GM12874 (cell line): ENCODE data around the gene TMEM121.

Source experiments
- CTCF ChIP-seq: IDR thresholded peaks from 2 replicates; pipeline ENCODE4 v1.5.1; 2011; ENCODE audit warnings: low read depth, mild to moderate bottlenecking, control low read depth, low read length, moderate library complexity; ENCODE audit not compliant: insufficient read depth

The TMEM121 gene

DNA sequence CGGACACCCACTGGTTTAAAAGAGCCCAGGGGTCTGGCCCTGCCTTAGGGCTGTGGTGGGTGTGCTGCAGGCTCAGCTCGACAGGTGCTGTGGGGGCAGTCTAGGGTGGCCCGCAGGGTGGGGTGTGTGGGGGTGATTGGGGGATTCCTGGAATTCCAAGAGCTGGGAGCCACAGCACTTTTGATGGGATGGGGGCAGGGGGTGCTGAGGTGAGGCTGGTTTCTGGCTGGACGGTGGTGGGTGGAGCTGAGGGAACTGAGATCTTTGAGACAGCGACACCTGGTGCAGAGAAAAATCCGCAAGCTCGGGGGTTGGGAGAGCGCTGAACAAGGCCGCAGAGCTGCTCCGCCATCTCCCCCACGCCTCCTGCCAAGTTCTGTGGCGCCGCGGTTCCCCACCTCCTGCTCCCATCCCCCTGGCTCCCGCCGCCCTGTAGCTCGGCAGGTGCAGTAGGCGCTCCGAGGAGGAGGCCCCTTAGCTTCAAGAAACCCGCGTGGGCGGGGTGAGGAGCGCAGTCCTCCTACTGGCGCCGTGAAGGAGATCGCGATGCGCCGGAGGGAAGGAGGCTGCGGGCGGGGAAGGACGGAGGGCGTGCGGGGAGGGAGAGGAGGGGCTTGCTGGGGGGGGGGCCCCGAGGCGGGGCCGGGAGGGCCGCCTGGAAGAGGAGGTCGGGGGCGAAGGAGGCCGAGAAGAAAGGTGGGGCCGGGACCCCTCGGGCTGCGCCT, 36.7 kb upstream of the TMEM121 start:
- peak; percentile 76 for TF ChIP-seq CTCF

DNA sequence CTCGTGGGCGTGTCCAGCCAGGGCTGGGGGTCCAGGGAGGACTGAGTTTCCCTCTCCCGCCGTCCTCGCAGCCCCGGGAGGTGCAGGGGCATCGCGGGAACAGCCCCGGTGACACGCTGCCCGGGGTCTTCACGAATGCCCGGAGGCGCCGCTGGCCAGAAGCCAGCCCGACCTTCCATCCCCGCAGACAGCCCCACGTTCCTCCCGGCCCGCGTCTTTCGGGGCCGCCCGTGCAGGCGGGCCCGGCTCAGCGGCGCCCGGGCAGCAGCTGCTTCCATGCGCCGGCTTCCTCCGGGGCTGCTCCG, 36.2 kb upstream of the TMEM121 start:
- TF ChIP-seq CTCF, result no peak

DNA sequence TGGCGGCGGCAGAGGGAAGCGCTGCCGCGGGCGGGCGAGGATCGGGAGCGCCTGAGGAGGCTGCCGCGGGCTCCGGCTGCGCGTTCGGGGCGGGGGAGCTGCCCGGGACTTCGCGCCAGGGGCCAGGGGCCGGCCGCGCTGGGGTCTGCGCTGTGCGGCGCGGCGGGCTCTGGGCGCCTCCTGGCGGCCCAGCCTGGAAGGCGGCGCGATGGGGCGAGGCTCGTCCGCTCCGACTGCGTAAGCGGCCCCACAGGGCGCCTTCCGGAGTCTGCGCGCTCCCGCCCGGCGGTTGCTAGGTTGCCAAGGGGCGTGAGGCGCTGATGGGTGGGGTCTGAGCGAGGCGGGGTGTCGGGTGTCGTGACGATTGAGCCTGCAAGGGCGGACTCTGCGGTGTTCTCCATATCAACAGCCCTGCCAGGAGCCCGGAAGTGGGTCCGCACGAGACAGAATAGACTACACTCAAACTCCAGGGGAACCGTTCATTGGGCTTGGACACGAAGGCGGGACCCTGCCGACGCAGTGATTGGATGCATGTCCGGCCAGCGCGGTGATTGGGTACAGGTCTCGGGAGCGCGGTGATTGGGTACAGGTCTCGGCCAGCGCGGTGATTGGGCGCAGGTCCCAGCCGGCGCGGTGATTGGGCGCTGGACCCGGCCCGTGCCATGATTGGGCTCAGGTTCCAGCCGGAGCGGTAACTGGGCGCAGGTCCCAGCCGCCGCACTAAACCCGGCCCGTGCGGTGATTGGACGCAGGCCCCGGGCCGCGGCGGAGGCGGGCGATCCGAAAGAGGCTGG, 35.6 kb upstream of the TMEM121 start, which contains the start of gene TEDC1:
TSS of gene TEDC1 (plus strand) at position 675 of the 794 bp plus-strand sequence. CDS start 130 bp downstream, outside the sequence.
- peak; percentile 89 for TF ChIP-seq CTCF

DNA sequence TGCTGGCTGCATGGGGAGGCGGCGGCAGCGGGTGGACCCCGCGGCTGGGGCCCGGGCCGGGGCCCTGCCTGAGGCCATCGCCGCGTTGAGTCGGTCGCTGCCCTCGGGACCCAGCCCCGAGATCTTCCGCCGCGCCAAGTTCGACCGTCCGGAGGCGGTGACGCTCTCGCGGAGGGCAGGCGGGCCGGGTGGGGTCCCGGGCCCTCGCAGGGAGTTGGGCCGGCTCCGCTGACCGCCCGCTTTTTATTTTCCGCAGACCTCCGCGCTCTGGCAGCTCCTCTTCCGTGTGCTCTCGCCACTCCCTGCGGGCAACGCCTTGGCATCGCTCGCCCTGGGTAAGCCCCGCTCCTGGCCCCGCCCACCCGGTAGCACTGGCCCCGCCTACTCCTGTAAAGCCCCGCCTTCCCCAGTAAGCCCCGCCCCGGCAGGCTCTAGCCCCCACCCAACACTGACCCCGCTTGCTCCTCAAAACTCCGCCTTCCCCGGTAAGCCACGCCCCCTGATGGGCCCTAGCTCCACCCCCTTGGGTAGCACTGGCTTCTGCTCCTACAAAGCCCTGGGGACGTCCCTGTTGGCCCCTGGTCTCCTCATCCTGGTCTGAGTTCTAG, 34.9 kb upstream of the TMEM121 start:
- TF ChIP-seq CTCF, result no peak

- no peak for TF ChIP-seq CTCF
Observed at GRCh38 chr14:105492031-105492970, 34.1 kb upstream of the TMEM121 start.

- TF ChIP-seq CTCF, result no peak
Observed at GRCh38 chr14:105492971-105493871, 33.2 kb upstream of the TMEM121 start.
